Peyer's patch (tissue), 4 donors: ENCODE data around the gene MYD88.

Experiments
- CTCF ChIP-seq, 6 experiments: fragments of 450-650 bp in 4 of 6; fragments of 200-600 bp in 2 of 6; sonication (generic) in 1 of 6; IDR thresholded peaks; one replicate each; pipeline ENCODE4 v1.5.1; 2017 to 2019; ENCODE audit warnings: antibody characterized with exemption in 6 of 6, mild to moderate bottlenecking in 3 of 6, moderate library complexity in 1 of 6
- POLR2A ChIP-seq, 2 donors: fragments of 450-650 bp; IDR thresholded peaks; one replicate each; pipeline ENCODE4 v1.5.1; 2017; ENCODE audit warnings: antibody characterized with exemption in 2 of 2, mild to moderate bottlenecking in 2 of 2, moderate library complexity in 2 of 2

DNA sequence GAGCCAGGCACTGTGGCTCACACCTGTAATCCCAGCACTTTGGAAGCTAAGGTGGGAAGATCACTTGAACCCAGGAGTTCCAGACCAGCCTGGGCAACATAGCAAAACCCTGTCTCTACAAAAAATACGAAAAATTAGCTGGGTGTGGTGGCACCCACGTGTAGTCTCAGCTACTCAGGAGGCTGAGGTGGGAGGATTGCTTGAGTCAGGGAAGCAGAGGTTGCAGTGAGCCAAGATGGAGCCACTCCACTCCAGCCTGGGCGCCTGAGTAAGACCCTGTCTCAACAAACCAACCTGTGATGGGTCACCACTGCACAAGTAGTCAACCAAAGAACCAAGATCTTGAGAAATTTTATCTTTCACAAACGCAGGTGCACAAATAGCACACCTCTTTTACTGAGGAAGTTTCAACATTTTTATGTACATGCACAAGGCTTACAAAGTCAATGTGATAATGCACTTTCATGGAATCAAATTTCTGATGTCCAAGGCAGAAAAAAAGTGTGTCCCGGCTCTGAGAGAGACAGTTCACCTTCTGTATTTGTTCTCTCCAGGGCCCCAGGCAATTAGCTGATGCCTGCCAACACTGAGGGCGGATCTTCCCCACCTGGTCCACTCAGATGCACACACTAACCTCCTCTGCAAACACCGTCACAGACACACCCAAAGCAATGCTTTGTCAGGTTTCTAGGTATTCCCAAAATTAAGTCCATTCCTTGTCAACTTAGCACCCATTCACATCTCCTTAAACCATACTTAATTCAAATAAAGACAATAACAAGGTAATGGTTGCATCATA lies 13.9 kb upstream of the MYD88 start:
- TF ChIP-seq POLR2A (IDR thresholded peaks at IDR 0.05) (no peak), CTCF (IDR thresholded peaks at IDR 0.05) (no peak)
